ENCODE results near the gene SLC26A5.
"Not testable (repeated sequence)": the region's sequence is repeated elsewhere in the genome, so short reads cannot be mapped to it uniquely, and the experiment has no call there.

Gene SLC26A5

GRCh38 chr7:103446049-103446520 lies at the start of gene SLC26A5:
TSS of gene SLC26A5 (minus strand) at chr7:103446207. CDS start at chr7:103421514, 24,693 bp downstream.
- no peak for DNase-seq

- no peak for DNase-seq
Measured at GRCh38 chr7:103487419-103487818, 41.4 kb upstream of the SLC26A5 start.

GRCh38 chr7:103486873-103487272 lies 40.9 kb upstream of the SLC26A5 start:
- not testable (repeated sequence) for DNase-seq

- DNase-seq = no peak
Measured at GRCh38 chr7:103480771-103481170, 34.8 kb upstream of the SLC26A5 start.

GRCh38 chr7:103474956-103475355 lies 28.9 kb upstream of the SLC26A5 start:
- no peak for DNase-seq

GRCh38 chr7:103469095-103469948 lies 23.3 kb upstream of the SLC26A5 start:
- DNase-seq = no peak

- DNase-seq = no peak
Measured at GRCh38 chr7:103466814-103467213, 20.8 kb upstream of the SLC26A5 start.

- no peak for DNase-seq
Measured at GRCh38 chr7:103462358-103462757, 16.4 kb upstream of the SLC26A5 start.

GRCh38 chr7:103447073-103447960 lies 1.3 kb upstream of the SLC26A5 start:
- DNase-seq = no peak

GRCh38 chr7:103445228-103446048 lies 569 bp downstream of the SLC26A5 start:
- no peak for DNase-seq

GRCh38 chr7:103439661-103440060 lies 6.3 kb downstream of the SLC26A5 start:
- DNase-seq = no peak

GRCh38 chr7:103437623-103438022 lies 8.4 kb downstream of the SLC26A5 start:
- no peak for DNase-seq

GRCh38 chr7:103432712-103433111 lies 13.3 kb downstream of the SLC26A5 start:
- no peak for DNase-seq

GRCh38 chr7:103425177-103425576 lies 20.8 kb downstream of the SLC26A5 start:
- DNase-seq = no peak

- no peak for DNase-seq
Measured at GRCh38 chr7:103423467-103424179, 22.4 kb downstream of the SLC26A5 start.

- DNase-seq = no peak
Measured at GRCh38 chr7:103420857-103421384, 25.1 kb downstream of the SLC26A5 start.

GRCh38 chr7:103418241-103418640 lies 27.8 kb downstream of the SLC26A5 start:
- DNase-seq = no peak

- DNase-seq = no peak
Measured at GRCh38 chr7:103413407-103413806, 32.6 kb downstream of the SLC26A5 start.

GRCh38 chr7:103412151-103412550 lies 33.9 kb downstream of the SLC26A5 start:
- no peak for DNase-seq

- not testable (repeated sequence) for DNase-seq
Measured at GRCh38 chr7:103405789-103406613, 40.0 kb downstream of the SLC26A5 start.

- not testable (repeated sequence) for DNase-seq
Measured at GRCh38 chr7:103399687-103400086, 46.3 kb downstream of the SLC26A5 start.

Data from amniotic stem cell (primary cell).